ENCODE measurements around the gene FSCN2.

The FSCN2 gene

GRCh38 chr17:81489998-81490992, 37.9 kb upstream of the FSCN2 start:
- no peak for DNase-seq (ENCODE audit: low spot score)

- DNase-seq (ENCODE audit: low spot score), result no peak
These were observed 37.0 kb upstream of the FSCN2 start for GRCh38 chr17:81491181-81491581.

GRCh38 chr17:81491761-81492160, 36.4 kb upstream of the FSCN2 start:
- no peak for DNase-seq (ENCODE audit: low spot score)

- DNase-seq (ENCODE audit: low spot score), result no peak
These were observed 36.0 kb upstream of the FSCN2 start for GRCh38 chr17:81492202-81492601.

- DNase-seq (ENCODE audit: low spot score), result no peak
These were observed 35.5 kb upstream of the FSCN2 start for GRCh38 chr17:81492706-81493105.

- DNase-seq (ENCODE audit: low spot score), result no peak
These were observed 34.8 kb upstream of the FSCN2 start for GRCh38 chr17:81493198-81494038.

GRCh38 chr17:81494626-81495377, 33.4 kb upstream of the FSCN2 start:
- DNase-seq (ENCODE audit: low spot score), result no peak

GRCh38 chr17:81498953-81499600, 29.1 kb upstream of the FSCN2 start:
- DNase-seq (ENCODE audit: low spot score), result no peak

- DNase-seq (ENCODE audit: low spot score), result no peak
These were observed 28.6 kb upstream of the FSCN2 start for GRCh38 chr17:81499601-81499970.

GRCh38 chr17:81500047-81500446, 28.1 kb upstream of the FSCN2 start:
- no peak for DNase-seq (ENCODE audit: low spot score)

- no peak for DNase-seq (ENCODE audit: low spot score)
These were observed 25.6 kb upstream of the FSCN2 start for GRCh38 chr17:81502471-81503017.

GRCh38 chr17:81503619-81504018, 24.6 kb upstream of the FSCN2 start:
- DNase-seq (ENCODE audit: low spot score), result no peak

GRCh38 chr17:81508639-81509206, 19.5 kb upstream of the FSCN2 start:
- DNase-seq (ENCODE audit: low spot score), result no peak

- no peak for DNase-seq (ENCODE audit: low spot score)
These were observed 18.8 kb upstream of the FSCN2 start for GRCh38 chr17:81509207-81509971.

GRCh38 chr17:81509972-81510784, 18.0 kb upstream of the FSCN2 start:
- DNase-seq (ENCODE audit: low spot score), result no peak

GRCh38 chr17:81510785-81511553, 17.2 kb upstream of the FSCN2 start:
- DNase-seq (ENCODE audit: low spot score), result no peak

- DNase-seq (ENCODE audit: low spot score), result no peak
These were observed 16.7 kb upstream of the FSCN2 start for GRCh38 chr17:81511554-81511803.

GRCh38 chr17:81511804-81512561, 16.2 kb upstream of the FSCN2 start:
- no peak for DNase-seq (ENCODE audit: low spot score)

All from AG20443 (cell line).